A549 (cell line): ENCODE data around the gene FAT3. TPM values are rescaled to one million over a fixed set of nuclear protein-coding genes. Genes with fewer than 3 reads are reported as not detected.

ENCODE experiments used
- ATAC-seq, 2 experiments: fragments of 200-7000 bp in 1 of 2; fragments of >200 bp in 1 of 2; cut with Nextera tagmentation in 1 of 2; cut with Tn5 transposase in 1 of 2; 3 replicates each; pipeline versions ENCODE4 v1.8.0 to v1.9.1; 2018 to 2020; ENCODE audit warnings: mild to moderate bottlenecking in 1 of 2, moderate library complexity in 1 of 2
- CTCF ChIA-PET: fragments of 300-600 bp; sonication (Branson Sonifier 250); formaldehyde crosslinking; extraction: SDS; loops from one replicate; lab custom pipeline; 2021; ENCODE audit warnings: antibody characterized with exemption, inconsistent platforms; lab: Yijun Ruan, JAX
- POLR2A ChIA-PET: fragments of 350-600 bp; formaldehyde crosslinking; extraction: SDS; loops from one replicate; lab custom pipeline; 2021; ENCODE audit warnings: antibody characterized with exemption, inconsistent platforms; lab: Yijun Ruan, JAX
- DNase-seq, 2 experiments: peaks; one replicate each; pipeline versions ENCODE4 v3.0.0 to v3.0.0-alpha.2; 2011 to 2016; ENCODE audit warnings: low read depth in 1 of 2, low spot score in 1 of 2
- FAIRE-seq: peaks from 2 replicates; lab custom pipeline; 2011; peaks lifted over from hg19 to GRCh38; lab: Jason Lieb, UNC
- H3K27ac ChIP-seq, 2 experiments: fragments of >200 bp; sonication (Bioruptor Twin); formaldehyde crosslinking; 3 replicates each; pipeline ENCODE4 v1.5.1; 2016 to 2017
- H3K4me1 ChIP-seq: fragments of >200 bp; sonication (Bioruptor Twin); formaldehyde crosslinking; 3 replicates; pipeline ENCODE4 v1.6.1; 2016
- H3K4me2 ChIP-seq: fragments of >200 bp; sonication (Bioruptor Twin); formaldehyde crosslinking; 3 replicates; pipeline ENCODE4 v1.6.1; 2016
- H3K4me3 ChIP-seq: fragments of >200 bp; sonication (Bioruptor Twin); formaldehyde crosslinking; 3 replicates; pipeline ENCODE4 v1.5.1; 2016
- H3K9me3 ChIP-seq: fragments of >200 bp; sonication (Bioruptor Twin); formaldehyde crosslinking; 3 replicates; pipeline ENCODE4 v1.6.1; 2016
- BHLHE40 ChIP-seq: IDR thresholded peaks from 2 replicates; pipeline ENCODE4 v1.6.1; 2012; ENCODE audit warnings: low read depth, low read length, inconsistent platforms
- CBX8 ChIP-seq: fragments of 200-600 bp; sonication (generic); IDR thresholded peaks from 2 replicates; pipeline ENCODE4 v1.6.1; 2016
- CEBPB ChIP-seq, 2 experiments: fragments of >200 bp in 1 of 2; sonication (Bioruptor Twin) in 1 of 2; formaldehyde crosslinking in 1 of 2; IDR thresholded peaks; 2 replicates each; pipeline ENCODE4 v1.6.1; 2012 to 2016
- CHD2 ChIP-seq: fragments of 150-350 bp; IDR thresholded peaks from 2 replicates; pipeline ENCODE4 v1.6.1; 2014; ENCODE audit warnings: low read length; ENCODE audit not compliant: partially characterized antibody
- FOSB ChIP-seq: fragments of 250-450 bp; sonication (Bioruptor Pico); IDR thresholded peaks from 2 replicates; pipeline ENCODE4 v1.5.0; 2020; ENCODE audit warnings: mild to moderate bottlenecking, moderate library complexity
- FOXS1 ChIP-seq: fragments of 250-450 bp; sonication (Bioruptor Pico); IDR thresholded peaks from 2 replicates; pipeline ENCODE4 v1.5.0; 2020; ENCODE audit warnings: mild to moderate bottlenecking, moderate library complexity
- HOXB13 ChIP-seq: fragments of 250-450 bp; sonication (Bioruptor Pico); IDR thresholded peaks from 2 replicates; pipeline ENCODE4 v1.5.0; 2020; ENCODE audit warnings: low read depth, mild to moderate bottlenecking, moderate library complexity
- JUN ChIP-seq, 2 experiments: fragments of >200 bp; sonication (Bioruptor Twin); formaldehyde crosslinking; IDR thresholded peaks; 2 replicates in 1 of 2; 3 replicates in 1 of 2; pipeline ENCODE4 v1.6.1; 2016 to 2017
- KDM5A ChIP-seq: fragments of 200-600 bp; sonication (generic); IDR thresholded peaks from 2 replicates; pipeline ENCODE4 v1.6.1; 2016; ENCODE audit warnings: antibody characterized with exemption, mild to moderate bottlenecking
- NFE2L2 ChIP-seq: fragments of 150-350 bp; conservative IDR thresholded peaks from 2 replicates; pipeline ENCODE4 v1.6.1; 2014; ENCODE audit warnings: low read length
- NPAS2 ChIP-seq: fragments of 250-450 bp; sonication (Bioruptor Pico); IDR thresholded peaks from 2 replicates; pipeline ENCODE4 v1.8.0; 2022; ENCODE audit warnings: mild to moderate bottlenecking, moderate library complexity, borderline replicate concordance
- PHF8 ChIP-seq: fragments of 200-600 bp; sonication (generic); IDR thresholded peaks from 2 replicates; pipeline ENCODE4 v1.6.1; 2016; ENCODE audit warnings: low read depth, mild to moderate bottlenecking, antibody characterized with exemption, moderate library complexity, borderline replicate concordance
- POLR2A ChIP-seq: IDR thresholded peaks from 2 replicates; pipeline ENCODE4 v1.6.1; 2012; ENCODE audit warnings: mild to moderate bottlenecking, low read length
- RAD21 ChIP-seq, 2 experiments: fragments of >200 bp in 1 of 2; sonication (Bioruptor Twin) in 1 of 2; formaldehyde crosslinking in 1 of 2; IDR thresholded peaks in 1 of 2; conservative IDR thresholded peaks in 1 of 2; 2 replicates in 1 of 2; 3 replicates in 1 of 2; pipeline ENCODE4 v1.6.1; 2012 to 2018; ENCODE audit warnings: inconsistent platforms in 1 of 2
- RNF2 ChIP-seq: fragments of 200-600 bp; sonication (generic); IDR thresholded peaks from 2 replicates; pipeline ENCODE4 v1.6.1; 2016; ENCODE audit warnings: low read depth, mild to moderate bottlenecking, antibody characterized with exemption, moderate library complexity, borderline replicate concordance
- SMC3 ChIP-seq: fragments of >200 bp; sonication (Bioruptor Twin); formaldehyde crosslinking; IDR thresholded peaks from 3 replicates; pipeline ENCODE4 v1.6.1; 2018; ENCODE audit warnings: inconsistent platforms
- TFCP2L1 ChIP-seq: fragments of 250-450 bp; sonication (Bioruptor Pico); IDR thresholded peaks from 2 replicates; pipeline ENCODE4 v1.5.0; 2021; ENCODE audit warnings: mild to moderate bottlenecking
- WGBS: methylation state at CpG from one replicate; pipeline ENCODE4 v1.1.6; 2017; ENCODE audit errors: missing lambda C conversion rate; 5-methylcytosine and 5-hydroxymethylcytosine counted together
- polyA plus RNA-seq, 4 experiments: library from polyadenylated mRNA; depleted of rRNA in 3 of 4; stranded (reverse); fragments of >200 nt; fragmentation: RNase III in 1 of 4; extraction: RNeasy Plus Mini Kit Qiagen cat#74134 plus additional on column Dnase treatment in 1 of 4; gene quantifications; 2 replicates in 3 of 4; 3 replicates in 1 of 4; pipeline ENCODE4 v1.2.3, GENCODE V29; 2011 to 2017
- TF ChIP-seq, protein P1 (sequence below): fragments of 250-450 bp; sonication (Bioruptor Pico); IDR thresholded peaks from 2 replicates; pipeline ENCODE4 v1.5.0; 2021; ENCODE audit warnings: mild to moderate bottlenecking, moderate library complexity, borderline replicate concordance
- TF ChIP-seq, protein P2 (sequence below): fragments of >200 bp; sonication (Bioruptor Twin); formaldehyde crosslinking; IDR thresholded peaks from 3 replicates; pipeline ENCODE4 v1.5.1; 2016
- TF ChIP-seq, protein P3 (sequence below): fragments of 150-350 bp; IDR thresholded peaks from 2 replicates; pipeline ENCODE4 v1.6.1; 2014; ENCODE audit warnings: low read depth, mild to moderate bottlenecking, low read length

FAT3 gene
- polyA plus RNA-seq, 2 of the 4 experiments (the other 2 are of a cell fraction): 0.61 to 1.4 TPM

DNA sequence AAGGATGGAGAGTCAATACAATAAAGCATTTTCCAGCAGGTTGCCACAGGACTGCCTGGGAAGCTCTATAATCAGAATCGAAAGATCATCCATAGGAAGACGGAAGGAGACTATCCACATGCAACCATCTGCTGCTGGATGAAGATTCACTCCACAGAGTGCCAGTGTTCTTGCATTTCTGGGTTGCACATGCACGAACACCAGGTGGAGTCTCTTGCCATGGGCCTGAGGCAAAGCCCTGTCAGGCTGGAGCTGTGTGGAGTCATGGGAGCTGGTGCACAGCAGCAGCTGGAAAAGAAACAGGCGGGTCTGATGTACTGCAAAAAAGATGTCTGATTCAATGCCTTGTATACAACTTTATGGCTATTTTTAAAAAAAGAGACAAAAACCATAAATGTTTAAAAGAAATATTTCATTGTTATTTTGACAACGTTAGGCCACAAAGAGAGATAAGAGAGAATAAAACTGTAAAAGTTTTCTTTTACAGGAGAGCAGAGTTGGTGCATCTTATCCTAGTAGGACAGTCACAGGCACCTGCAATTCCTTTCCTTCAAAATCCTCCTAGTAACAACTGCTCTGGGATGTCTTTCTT is 12.9 kb upstream of the FAT3 start:
- no peaks in the 10 kb centered on the region for H3K4me1 ChIP-seq
- peak; percentile 96 for ATAC-seq
- CTCF ChIA-PET: interaction anchor here (0.7 to 0.8 kb wide), 2 partner anchors 11 to 28 kb away, joined by 3 read pairs; no protein-coding TSS in a partner anchor
- POLR2A ChIA-PET: no interaction called here
- no peak overlapping the region for H3K4me2 ChIP-seq
- no peaks in the 10 kb centered on the region for H3K9me3 ChIP-seq
- DNase-seq: peak in 1 of 2 experiments; percentile 59
- TF ChIP-seq HOXB13: no peak
- TF ChIP-seq SMC3: peak; percentile 67
- TF ChIP-seq, protein P1, sequence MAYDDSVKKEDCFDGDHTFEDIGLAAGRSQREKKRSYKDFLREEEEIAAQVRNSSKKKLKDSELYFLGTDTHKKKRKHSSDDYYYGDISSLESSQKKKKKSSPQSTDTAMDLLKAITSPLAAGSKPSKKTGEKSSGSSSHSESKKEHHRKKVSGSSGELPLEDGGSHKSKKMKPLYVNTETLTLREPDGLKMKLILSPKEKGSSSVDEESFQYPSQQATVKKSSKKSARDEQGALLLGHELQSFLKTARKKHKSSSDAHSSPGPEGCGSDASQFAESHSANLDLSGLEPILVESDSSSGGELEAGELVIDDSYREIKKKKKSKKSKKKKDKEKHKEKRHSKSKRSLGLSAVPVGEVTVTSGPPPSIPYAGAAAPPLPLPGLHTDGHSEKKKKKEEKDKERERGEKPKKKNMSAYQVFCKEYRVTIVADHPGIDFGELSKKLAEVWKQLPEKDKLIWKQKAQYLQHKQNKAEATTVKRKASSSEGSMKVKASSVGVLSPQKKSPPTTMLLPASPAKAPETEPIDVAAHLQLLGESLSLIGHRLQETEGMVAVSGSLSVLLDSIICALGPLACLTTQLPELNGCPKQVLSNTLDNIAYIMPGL (CRISPR knock-in tag): no peak
- no peak for TF ChIP-seq CEBPB (IDR thresholded peaks at IDR 0.05)
- TF ChIP-seq RAD21 (conservative IDR thresholded peaks at IDR 0.05 in 1 of 2, IDR thresholded peaks at IDR 0.05 in 1 of 2): peak; percentile 60 to 62
- TF ChIP-seq JUN (IDR thresholded peaks at IDR 0.05): no peak
- no peak for TF ChIP-seq POLR2A
- TF ChIP-seq, protein P2, sequence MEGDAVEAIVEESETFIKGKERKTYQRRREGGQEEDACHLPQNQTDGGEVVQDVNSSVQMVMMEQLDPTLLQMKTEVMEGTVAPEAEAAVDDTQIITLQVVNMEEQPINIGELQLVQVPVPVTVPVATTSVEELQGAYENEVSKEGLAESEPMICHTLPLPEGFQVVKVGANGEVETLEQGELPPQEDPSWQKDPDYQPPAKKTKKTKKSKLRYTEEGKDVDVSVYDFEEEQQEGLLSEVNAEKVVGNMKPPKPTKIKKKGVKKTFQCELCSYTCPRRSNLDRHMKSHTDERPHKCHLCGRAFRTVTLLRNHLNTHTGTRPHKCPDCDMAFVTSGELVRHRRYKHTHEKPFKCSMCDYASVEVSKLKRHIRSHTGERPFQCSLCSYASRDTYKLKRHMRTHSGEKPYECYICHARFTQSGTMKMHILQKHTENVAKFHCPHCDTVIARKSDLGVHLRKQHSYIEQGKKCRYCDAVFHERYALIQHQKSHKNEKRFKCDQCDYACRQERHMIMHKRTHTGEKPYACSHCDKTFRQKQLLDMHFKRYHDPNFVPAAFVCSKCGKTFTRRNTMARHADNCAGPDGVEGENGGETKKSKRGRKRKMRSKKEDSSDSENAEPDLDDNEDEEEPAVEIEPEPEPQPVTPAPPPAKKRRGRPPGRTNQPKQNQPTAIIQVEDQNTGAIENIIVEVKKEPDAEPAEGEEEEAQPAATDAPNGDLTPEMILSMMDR: peak; percentile 43
- no peak overlapping the region for H3K4me3 ChIP-seq
- 57% methylated on average over 5 of the region's 5 CpGs for WGBS
- no peak overlapping the region for H3K27ac ChIP-seq
- FAIRE-seq: no peak

DNA sequence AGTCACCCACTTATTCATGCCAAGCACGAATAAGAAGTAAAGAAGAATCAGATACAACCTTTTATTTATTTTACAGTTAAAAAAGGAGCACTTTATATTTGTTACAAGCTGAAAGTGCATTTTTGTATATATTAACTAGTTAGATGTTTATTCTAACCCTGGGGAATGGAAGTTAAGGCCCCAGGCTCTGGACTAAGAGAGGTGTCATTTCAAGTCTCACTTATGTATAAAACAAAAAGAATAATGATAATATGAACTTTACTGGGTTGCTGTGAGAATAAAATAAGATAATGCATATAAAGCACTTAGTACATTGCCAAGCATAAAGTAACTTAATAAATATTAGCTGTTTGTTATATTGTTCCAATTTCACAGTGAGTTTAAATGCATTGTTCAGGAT is 12.1 kb upstream of the FAT3 start:
- Histone ChIP-seq H3K9me3 (no peaks in the 10 kb centered on the region), H3K27ac (no peak overlapping the region), H3K4me1 (no peaks in the 10 kb centered on the region), H3K4me3 (no peak overlapping the region)
- POLR2A ChIA-PET: no interaction called here
- 16% methylated on average over 1 of the region's 1 CpG for WGBS
- TF ChIP-seq FOSB (no peak), FOXS1 (no peak), PHF8 (no peak), NPAS2 (CRISPR knock-in tag) (no peak), CBX8 (no peak), CEBPB (IDR thresholded peaks at IDR 0.05) (no peak), TFCP2L1 (CRISPR knock-in tag) (no peak), NFE2L2 (no peak), KDM5A (no peak), HOXB13 (no peak), RNF2 (no peak), CHD2 (no peak), JUN (IDR thresholded peaks at IDR 0.05) (no peak), BHLHE40 (no peak)
- TF ChIP-seq, protein P3, sequence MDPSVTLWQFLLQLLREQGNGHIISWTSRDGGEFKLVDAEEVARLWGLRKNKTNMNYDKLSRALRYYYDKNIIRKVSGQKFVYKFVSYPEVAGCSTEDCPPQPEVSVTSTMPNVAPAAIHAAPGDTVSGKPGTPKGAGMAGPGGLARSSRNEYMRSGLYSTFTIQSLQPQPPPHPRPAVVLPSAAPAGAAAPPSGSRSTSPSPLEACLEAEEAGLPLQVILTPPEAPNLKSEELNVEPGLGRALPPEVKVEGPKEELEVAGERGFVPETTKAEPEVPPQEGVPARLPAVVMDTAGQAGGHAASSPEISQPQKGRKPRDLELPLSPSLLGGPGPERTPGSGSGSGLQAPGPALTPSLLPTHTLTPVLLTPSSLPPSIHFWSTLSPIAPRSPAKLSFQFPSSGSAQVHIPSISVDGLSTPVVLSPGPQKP: no peak
- TF ChIP-seq, protein P1 (CRISPR knock-in tag): no peak
- TF ChIP-seq, all 56 proteins: peak for 0
- H3K4me2 ChIP-seq: no peak overlapping the region
- CTCF ChIA-PET: interaction anchor here (1.6 kb wide), 1 partner anchor 14 kb away, joined by 3 read pairs; no protein-coding TSS in a partner anchor
- ATAC-seq (no peak), DNase-seq (no peak), FAIRE-seq (no peak)
